HG03066 (cell line): ENCODE measurements around the gene RAD51AP2.
A peak's percentile ranks its signal among the peaks of the same experiment; 100 is the strongest.
"Not testable (repeated sequence)": the region's sequence is repeated elsewhere in the genome, so short reads cannot be mapped to it uniquely, and the experiment has no call there.

ENCODE experiments used
- ATAC-seq: cut with Tn5 transposase; IDR thresholded peaks from one replicate; pipeline ENCODE4 v1.9.1; 2021; ENCODE audit warnings: low read depth; ENCODE audit not compliant: unreplicated experiment

Gene RAD51AP2

GRCh38 chr2:17538022-17538843 lies 20.0 kb upstream of the RAD51AP2 start:
- no peak for ATAC-seq

GRCh38 chr2:17536416-17536815 lies 18.2 kb upstream of the RAD51AP2 start:
- no peak for ATAC-seq

GRCh38 chr2:17533546-17533945 lies 15.3 kb upstream of the RAD51AP2 start:
- no peak for ATAC-seq

GRCh38 chr2:17529771-17530170 lies 11.5 kb upstream of the RAD51AP2 start:
- ATAC-seq = no peak

- ATAC-seq = no peak
Measured at GRCh38 chr2:17522303-17522702, 4.1 kb upstream of the RAD51AP2 start.

GRCh38 chr2:17521621-17522020 lies 3.4 kb upstream of the RAD51AP2 start:
- no peak for ATAC-seq

- peak; percentile 25 for ATAC-seq
Measured at GRCh38 chr2:17520761-17521160, 2.5 kb upstream of the RAD51AP2 start.

- ATAC-seq = no peak
Measured at GRCh38 chr2:17519486-17519885, 1.2 kb upstream of the RAD51AP2 start.

GRCh38 chr2:17517481-17518211 lies 594 bp downstream of the RAD51AP2 start:
- ATAC-seq = peak; percentile 24

GRCh38 chr2:17515652-17516051 lies 2.6 kb downstream of the RAD51AP2 start:
- peak; percentile 31 for ATAC-seq

GRCh38 chr2:17506736-17507616 lies 11.3 kb downstream of the RAD51AP2 start:
- no peak for ATAC-seq

GRCh38 chr2:17497718-17498117 lies 20.5 kb downstream of the RAD51AP2 start:
- ATAC-seq = no peak

- ATAC-seq = no peak
Measured at GRCh38 chr2:17495590-17495989, 22.6 kb downstream of the RAD51AP2 start.

GRCh38 chr2:17490165-17490564 lies 28.1 kb downstream of the RAD51AP2 start:
- ATAC-seq = not testable (repeated sequence)

GRCh38 chr2:17488610-17489009 lies 29.6 kb downstream of the RAD51AP2 start:
- ATAC-seq = not testable (repeated sequence)

GRCh38 chr2:17483496-17483895 lies 34.7 kb downstream of the RAD51AP2 start:
- ATAC-seq = no peak

- no peak for ATAC-seq
Measured at GRCh38 chr2:17482651-17483050, 35.6 kb downstream of the RAD51AP2 start.

GRCh38 chr2:17479875-17480274 lies 38.4 kb downstream of the RAD51AP2 start:
- ATAC-seq = no peak

- no peak for ATAC-seq
Measured at GRCh38 chr2:17476830-17477229, 41.4 kb downstream of the RAD51AP2 start.

GRCh38 chr2:17476064-17476463 lies 42.2 kb downstream of the RAD51AP2 start:
- ATAC-seq = no peak

GRCh38 chr2:17475286-17475685 lies 43.0 kb downstream of the RAD51AP2 start:
- no peak for ATAC-seq
